Right cardiac atrium (tissue), 5 donors: ENCODE results near the gene RBBP8NL. TPM values are rescaled to one million over a fixed set of nuclear protein-coding genes. Genes with fewer than 3 reads are reported as not detected.

Experiments used
- ATAC-seq, 2 donors: fragments of 200-7000 bp; cut with Tn5 transposase; one replicate each; pipeline versions ENCODE4 v1.8.0 to v1.9.1; 2020; ENCODE audit warnings: moderate library complexity in 2 of 2, mild to moderate bottlenecking in 1 of 2
- DNase-seq, 3 donors: peaks; one replicate each; pipeline ENCODE4 v3.0.0-alpha.2; 2020
- H3K27ac ChIP-seq: one replicate; pipeline ENCODE4 v1.5.1; 2013; ENCODE audit warnings: mild to moderate bottlenecking, low read length, control low read depth, moderate library complexity
- H3K27me3 ChIP-seq: one replicate; pipeline ENCODE4 v1.6.1; 2013; ENCODE audit not compliant: control insufficient read depth, insufficient read depth
- H3K4me1 ChIP-seq: one replicate; pipeline ENCODE4 v1.6.1; 2013; ENCODE audit warnings: low read length; ENCODE audit not compliant: control insufficient read depth, insufficient read depth
- H3K4me3 ChIP-seq: one replicate; pipeline ENCODE4 v1.5.1; 2013; ENCODE audit warnings: low read length, control low read depth
- H3K9me3 ChIP-seq: one replicate; pipeline ENCODE4 v1.6.1; 2013; ENCODE audit warnings: low read length; ENCODE audit not compliant: control insufficient read depth
- WGBS: extraction: QIAGEN DNeasy Blood & Tissue Kit; methylation state at CpG from one replicate; pipeline ENCODE4 v1.1.7; 2013; 5-methylcytosine and 5-hydroxymethylcytosine counted together
- intact Hi-C, 4 donors: fragments of 100-400 bp; cut with DNase I; formaldehyde crosslinking; loops; one replicate each; pipeline versions ENCODE4 v1.11.0 to v1.14.0; 2022 to 2023
- polyA plus RNA-seq: library from polyadenylated mRNA; stranded (reverse); fragments of 200-250 nt; gene quantifications from one replicate; pipeline ENCODE4 v1.2.3, GENCODE V29; 2013
- total RNA-seq, 4 donors: library from RNA; stranded (reverse); fragmentation: NEBNext Ultra II Directional; extraction: Animal tissue kit (Norgen Biotek cat#: 25700); gene quantifications; one replicate each; pipeline ENCODE4 v1.2.1, GENCODE V29; 2021
- donor health status: healthy with polysubstance abuse.
- donor health status: DM: no; HTN: yes; CAD: no.
- donor health status: DM: no; HTN: no; CAD: no.
- donor health status: DM: no; HTN: yes; CAD: no; lungs with severe emphysema.
- donor health status: DM: yes; HTN: yes; CAD: no.

Gene RBBP8NL
- total and polyA plus RNA-seq, 5 donors, result not detected

DNA sequence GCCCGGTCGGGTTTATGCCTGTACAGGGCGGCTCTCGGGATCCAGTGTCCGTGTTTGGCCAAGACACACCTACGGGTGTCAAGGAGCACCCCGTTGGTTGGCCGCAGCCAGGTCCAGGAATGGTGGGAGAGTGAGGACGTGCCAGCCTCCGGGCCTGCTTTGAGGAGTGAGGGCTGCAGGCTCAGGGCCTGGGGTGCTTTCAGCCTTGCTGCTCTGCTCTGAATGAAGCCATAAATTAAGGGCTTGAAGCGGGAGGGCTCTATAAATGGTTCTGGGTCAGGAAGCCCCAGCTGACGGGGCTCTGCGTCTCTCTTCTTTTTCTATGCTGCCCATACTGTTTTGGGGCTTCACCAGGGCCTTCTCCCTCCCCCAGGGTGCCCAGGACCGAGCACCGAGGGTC lies 33.3 kb upstream of the RBBP8NL start:
- ATAC-seq, result no peak
- intact Hi-C loops, result no loop called here
- Histone ChIP-seq H3K9me3 (no peaks in the 10 kb centered on the region), H3K4me1 (no peaks in the 10 kb centered on the region), H3K27ac (no peak overlapping the region), H3K27me3 (no peaks in the 10 kb centered on the region), H3K4me3 (no peak overlapping the region)
- WGBS, result 78% methylated on average over 15 of the region's 15 CpGs
- no peak for DNase-seq

DNA sequence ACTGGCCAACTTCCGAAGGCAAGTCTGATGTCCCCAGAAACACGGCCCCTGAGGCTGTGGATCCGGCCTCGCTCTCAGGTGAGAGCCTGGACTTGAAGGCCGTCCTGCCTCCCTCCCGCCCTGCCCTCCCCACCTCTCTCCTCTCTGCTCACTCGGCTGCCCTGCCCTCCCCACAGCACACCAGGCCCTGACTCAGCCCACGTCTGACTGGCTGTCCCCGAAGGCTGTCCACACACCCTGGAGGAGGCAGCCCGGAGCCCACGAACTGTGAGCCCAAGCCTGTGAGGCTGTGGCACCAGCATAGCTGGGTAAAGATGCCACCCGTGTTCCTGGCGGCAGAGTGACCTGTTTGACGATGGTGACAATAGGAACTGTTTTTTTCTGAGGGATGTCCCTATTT lies 32.1 kb upstream of the RBBP8NL start:
- H3K9me3 ChIP-seq, result no peaks in the 10 kb centered on the region
- H3K27ac ChIP-seq, result no peak overlapping the region
- intact Hi-C loops, result no loop called here
- H3K27me3 ChIP-seq, result no peaks in the 10 kb centered on the region
- WGBS, result 66% methylated on average over 14 of the region's 14 CpGs
- ATAC-seq (no peak), DNase-seq (no peak)
- no peaks in the 10 kb centered on the region for H3K4me1 ChIP-seq
- no peak overlapping the region for H3K4me3 ChIP-seq

DNA sequence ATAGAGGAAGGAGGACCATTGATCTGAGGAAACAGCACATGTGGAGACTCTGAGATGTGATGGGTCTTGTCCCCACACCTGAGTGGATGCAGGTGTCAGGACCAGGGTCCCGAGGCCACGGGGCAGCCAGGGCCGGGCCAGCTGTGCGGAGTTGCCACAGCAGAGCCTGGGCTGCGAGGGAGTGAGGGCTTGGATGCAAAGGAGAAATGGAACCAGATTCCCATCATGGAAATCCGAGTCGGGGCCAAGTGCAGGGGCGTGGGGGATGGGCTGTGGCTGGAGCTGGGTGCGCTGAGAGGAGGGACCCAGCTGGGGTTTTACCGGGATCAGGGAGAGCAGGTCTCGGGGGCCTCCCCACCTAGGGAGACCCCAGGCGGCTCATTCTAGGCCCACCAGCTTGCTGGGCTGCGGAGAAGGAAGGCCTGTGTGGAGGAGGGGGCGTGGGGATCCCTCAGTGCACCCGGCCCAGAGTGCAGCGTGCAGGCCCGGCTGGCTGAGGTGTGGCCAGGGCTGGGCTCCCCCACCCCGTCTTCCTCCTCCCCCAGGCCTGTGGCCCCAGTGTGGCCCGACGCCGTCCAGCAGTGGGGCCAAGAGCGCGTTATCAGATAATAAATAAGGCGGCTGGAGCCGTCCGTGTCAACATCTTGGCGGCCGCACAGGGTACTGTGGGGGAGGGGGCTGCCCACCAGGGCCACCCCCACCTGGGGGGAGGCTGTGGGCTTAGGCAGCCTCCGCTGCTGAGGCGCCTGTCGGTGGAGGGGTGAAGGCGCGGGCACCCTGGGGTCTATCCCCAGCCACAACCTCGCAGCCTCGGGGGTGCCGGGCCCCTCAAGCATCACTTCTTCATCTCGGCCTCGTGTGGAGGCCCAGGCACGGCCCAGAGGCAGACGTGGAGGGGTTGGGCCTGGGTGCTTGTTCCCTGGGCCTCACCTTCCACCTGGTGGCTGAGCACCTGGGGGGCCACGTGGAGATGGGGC lies 31.2 kb upstream of the RBBP8NL start:
- peak in 1 of 3 donors; percentile 59 for DNase-seq
- 51% methylated on average over 41 of the region's 41 CpGs for WGBS
- intact Hi-C loops, result no loop called here
- peak; percentile 14 to 22 for ATAC-seq
- Histone ChIP-seq H3K27ac (no peak overlapping the region), H3K27me3 (no peaks in the 10 kb centered on the region), H3K4me1 (no peaks in the 10 kb centered on the region), H3K4me3 (no peak overlapping the region), H3K9me3 (no peaks in the 10 kb centered on the region)

DNA sequence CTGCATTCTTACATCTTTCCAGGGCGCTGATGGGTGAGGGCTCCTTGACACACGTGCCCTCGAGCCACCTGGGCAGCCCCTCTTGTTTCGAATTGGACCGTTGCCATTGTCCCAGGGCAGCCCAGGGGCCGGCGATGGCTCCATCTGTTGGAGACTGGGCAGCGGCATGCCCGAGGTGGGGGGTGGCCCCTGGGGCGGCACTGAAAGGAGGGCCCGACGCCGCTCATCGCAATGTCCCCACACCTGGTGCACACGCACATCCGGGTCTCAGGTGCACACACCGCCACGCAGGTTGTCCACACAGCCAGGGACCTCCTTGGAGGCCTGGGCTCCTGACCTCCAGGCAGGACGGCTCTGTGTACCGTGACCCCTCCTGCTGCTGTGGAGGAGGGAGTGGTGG lies 30.5 kb upstream of the RBBP8NL start:
- ATAC-seq, result no peak
- intact Hi-C loops, result no loop called here

DNA sequence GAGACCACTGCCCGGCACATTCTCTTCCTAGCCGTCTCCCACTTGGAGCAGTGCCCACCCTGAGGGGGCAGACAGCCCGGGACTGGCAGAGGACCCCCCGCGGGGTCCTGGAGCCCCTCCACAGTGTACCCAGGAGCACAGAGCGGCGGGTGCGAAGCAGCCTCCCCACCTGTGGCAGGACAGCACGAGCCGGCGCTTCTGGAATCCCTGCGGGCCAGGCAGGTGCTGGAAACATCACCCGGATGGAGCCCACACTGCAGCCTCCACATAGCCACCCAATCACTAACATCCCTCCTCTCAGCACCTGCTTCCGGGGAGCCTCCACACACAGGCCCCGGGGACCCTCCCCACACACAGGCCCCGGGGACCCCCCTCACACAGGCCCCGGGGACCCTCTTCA lies 29.8 kb upstream of the RBBP8NL start:
- 85% methylated on average over 17 of the region's 17 CpGs for WGBS
- intact Hi-C loops, result no loop called here
- Histone ChIP-seq H3K4me3 (no peak overlapping the region), H3K4me1 (no peaks in the 10 kb centered on the region), H3K9me3 (no peaks in the 10 kb centered on the region), H3K27ac (no peak overlapping the region), H3K27me3 (no peaks in the 10 kb centered on the region)
- no peak for ATAC-seq
- DNase-seq, result no peak

More for the DNA sequence above, 30.5 kb upstream of the RBBP8NL start:
- Histone ChIP-seq H3K27me3 (no peaks in the 10 kb centered on the region), H3K4me3 (no peak overlapping the region), H3K4me1 (no peaks in the 10 kb centered on the region), H3K9me3 (no peaks in the 10 kb centered on the region), H3K27ac (no peak overlapping the region)
- WGBS, result 86% methylated on average over 20 of the region's 20 CpGs
- no peak for DNase-seq

DNA sequence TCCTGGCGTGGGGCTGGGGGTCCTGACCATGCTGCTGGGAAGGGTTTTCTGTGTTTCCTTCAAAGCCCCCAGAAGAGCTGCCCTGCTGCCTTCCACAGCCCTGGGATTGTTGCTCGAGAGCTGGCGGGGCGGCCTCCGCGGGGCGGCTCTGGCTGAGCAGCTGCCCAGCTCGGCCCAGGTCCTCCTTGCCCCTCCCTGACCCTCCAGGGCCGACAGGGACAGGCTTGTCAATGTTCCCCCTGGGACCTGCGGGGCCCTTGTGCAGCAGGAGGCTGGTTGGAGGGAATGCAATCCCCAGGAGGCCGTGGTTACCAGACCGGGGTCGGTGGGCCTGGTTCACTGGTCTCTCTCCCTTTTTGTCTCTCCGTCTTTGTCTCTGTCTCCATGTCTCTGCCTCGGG lies 28.6 kb upstream of the RBBP8NL start:
- no peak overlapping the region for H3K27ac ChIP-seq
- intact Hi-C loops, result no loop called here
- no peak for ATAC-seq
- 77% methylated on average over 15 of the region's 15 CpGs for WGBS
- no peak overlapping the region for H3K4me3 ChIP-seq
- no peaks in the 10 kb centered on the region for H3K27me3 ChIP-seq
- H3K9me3 ChIP-seq, result no peaks in the 10 kb centered on the region
- DNase-seq, result no peak
- no peaks in the 10 kb centered on the region for H3K4me1 ChIP-seq

DNA sequence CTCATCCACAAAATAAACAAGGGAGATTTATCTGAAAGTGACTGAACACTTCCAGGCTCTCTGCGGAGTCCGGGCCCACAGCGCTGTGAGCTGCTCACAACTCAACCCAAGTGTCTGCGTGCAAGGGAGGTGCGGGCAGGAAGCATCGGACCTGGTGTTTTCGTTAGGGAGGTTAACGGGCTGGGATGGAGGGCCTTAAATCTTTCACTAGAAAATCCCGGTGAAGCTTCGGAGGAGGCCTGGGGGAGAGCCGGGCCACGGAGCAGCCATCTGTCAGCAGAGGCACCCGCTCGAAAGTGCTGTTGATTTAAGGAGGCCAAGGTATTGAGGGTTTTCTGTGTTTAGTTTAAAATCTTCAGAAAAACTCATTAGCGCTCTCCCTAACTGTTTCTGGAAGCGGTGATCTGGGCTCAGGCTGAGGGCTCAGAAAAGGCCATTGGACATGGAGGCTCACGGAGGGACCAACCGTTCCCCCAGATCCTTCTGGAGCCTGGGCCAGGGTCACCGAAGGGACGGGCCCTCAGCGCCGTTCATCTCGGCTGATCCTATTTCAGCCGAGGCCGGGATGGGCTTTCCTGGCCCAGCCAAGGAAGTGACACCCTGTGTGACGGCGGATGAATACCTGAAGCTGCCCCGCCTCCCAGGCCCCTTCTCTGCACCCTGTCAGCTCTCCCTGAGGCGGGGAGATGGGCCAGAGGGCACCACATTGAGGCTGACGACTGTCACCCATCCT lies 27.7 kb upstream of the RBBP8NL start:
- H3K27ac ChIP-seq, result no peak overlapping the region
- intact Hi-C loops, result no loop called here
- DNase-seq (no peak), ATAC-seq (no peak)
- H3K27me3 ChIP-seq, result no peaks in the 10 kb centered on the region
- H3K9me3 ChIP-seq, result no peaks in the 10 kb centered on the region
- H3K4me1 ChIP-seq, result no peaks in the 10 kb centered on the region
- WGBS, result 61% methylated on average over 30 of the region's 30 CpGs
- no peak overlapping the region for H3K4me3 ChIP-seq

DNA sequence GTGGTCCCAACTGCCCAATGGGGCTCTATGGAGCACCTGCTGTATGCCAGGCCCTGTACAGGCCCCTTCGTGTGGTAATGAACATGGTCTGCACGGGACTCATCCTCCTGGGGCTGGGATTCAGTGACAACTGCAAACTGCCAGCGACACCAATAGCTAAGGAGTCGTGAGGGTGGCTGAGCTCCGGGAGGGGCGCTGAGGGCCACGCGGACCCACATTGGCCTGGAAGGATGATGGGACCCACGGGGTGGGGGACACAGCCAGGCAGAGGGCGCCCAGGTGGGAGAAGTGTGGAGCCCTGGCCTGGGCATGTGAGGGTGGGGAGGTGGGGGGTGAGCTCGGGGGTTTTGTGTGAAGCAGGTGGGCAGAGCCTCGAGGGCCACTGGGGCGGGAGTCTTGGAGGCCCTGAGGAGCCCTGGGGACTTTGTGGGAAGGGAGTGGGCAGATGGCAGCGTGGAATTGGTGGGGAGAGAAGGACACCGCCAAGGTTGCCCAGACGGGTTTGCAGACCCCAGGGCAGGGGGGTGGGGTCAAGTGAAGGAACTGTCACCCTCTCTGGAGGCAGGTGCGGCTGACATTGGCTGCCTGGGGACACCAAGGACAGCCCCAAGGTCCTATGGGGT lies 26.0 kb upstream of the RBBP8NL start:
- no peak overlapping the region for H3K27ac ChIP-seq
- intact Hi-C loops, result no loop called here
- H3K27me3 ChIP-seq, result no peaks in the 10 kb centered on the region

DNA sequence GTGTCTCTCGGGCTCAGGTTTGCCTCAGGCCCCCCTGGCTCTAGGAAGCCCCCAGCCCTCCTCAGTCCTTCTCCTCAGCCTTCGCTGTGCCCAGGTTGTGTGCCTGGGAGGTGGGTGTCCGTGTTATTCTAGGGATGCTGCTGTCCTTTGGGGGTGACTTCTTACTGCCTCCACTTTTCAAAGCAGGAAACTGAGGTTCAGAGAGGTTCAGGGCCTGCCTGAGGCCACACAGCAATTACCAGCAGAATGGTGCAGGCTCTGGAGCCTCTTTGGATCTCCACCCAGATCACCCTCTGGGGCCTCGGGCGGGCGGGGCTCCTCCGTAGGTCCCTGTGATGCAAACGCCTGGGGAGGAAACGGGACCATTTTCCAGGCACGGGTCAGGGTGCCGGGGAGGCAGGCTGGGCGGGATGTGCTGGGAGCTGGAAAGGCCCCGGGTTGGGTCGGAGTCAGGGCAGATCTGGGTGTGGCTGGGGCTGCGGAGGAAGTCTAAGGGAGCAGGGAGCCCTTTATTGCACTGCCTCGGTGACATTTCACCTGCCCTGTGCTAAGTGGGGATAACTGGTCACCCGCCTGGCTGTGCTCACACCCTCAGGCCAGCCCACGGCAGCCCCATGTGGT lies 25.2 kb upstream of the RBBP8NL start:
- Histone ChIP-seq H3K27me3 (no peaks in the 10 kb centered on the region), H3K9me3 (no peaks in the 10 kb centered on the region), H3K4me3 (no peak overlapping the region), H3K4me1 (no peaks in the 10 kb centered on the region), H3K27ac (no peak overlapping the region)
- ATAC-seq (peak in 1 of 2 donors; percentile 75), DNase-seq (peak; percentile 43 to 57 (median 54))
- intact Hi-C loops, result no loop called here
- 77% methylated on average over 18 of the region's 18 CpGs for WGBS

More for the DNA sequence above, 26.0 kb upstream of the RBBP8NL start:
- Histone ChIP-seq H3K9me3 (no peaks in the 10 kb centered on the region), H3K4me3 (no peak overlapping the region), H3K4me1 (no peaks in the 10 kb centered on the region)
- 84% methylated on average over 17 of the region's 17 CpGs for WGBS
- no peak for DNase-seq
- no peak for ATAC-seq

DNA sequence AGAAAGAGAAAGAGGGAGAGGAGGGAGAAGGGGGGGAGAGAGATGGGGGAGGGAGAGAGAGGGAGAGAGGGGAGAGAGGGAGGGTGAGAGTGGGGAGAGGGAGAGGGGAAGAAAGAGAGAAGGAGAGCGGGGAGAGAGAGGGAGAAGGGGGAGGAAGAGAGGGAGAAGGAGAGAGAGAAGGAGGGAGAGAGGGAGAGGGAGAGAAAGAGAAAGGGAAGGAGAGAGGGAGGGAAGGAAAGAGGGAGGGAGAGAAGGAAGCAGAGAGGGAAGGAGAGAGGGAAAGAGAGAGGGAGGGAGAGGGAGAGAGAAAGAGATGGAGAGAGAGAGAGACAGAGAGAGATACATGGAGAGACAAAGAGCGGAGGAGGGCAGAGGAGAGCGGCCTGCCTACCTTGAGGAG lies 24.6 kb upstream of the RBBP8NL start:
- H3K9me3 ChIP-seq, result no peaks in the 10 kb centered on the region
- intact Hi-C loops, result no loop called here
- WGBS, result 97% methylated on average over 3 of the region's 3 CpGs
- ATAC-seq (no peak), DNase-seq (no peak)
- no peak overlapping the region for H3K4me3 ChIP-seq
- H3K27me3 ChIP-seq, result no peaks in the 10 kb centered on the region
- no peak overlapping the region for H3K27ac ChIP-seq
- H3K4me1 ChIP-seq, result no peaks in the 10 kb centered on the region
